Mesenteric fat pad (tissue), 1 donor: ENCODE results near the gene HDAC3. TPM values are rescaled to one million over a fixed set of nuclear protein-coding genes. Genes with fewer than 3 reads are reported as not detected.

ENCODE experiments used
- DNase-seq: peaks from one replicate; pipeline ENCODE4 v3.0.0-alpha.2; 2020; ENCODE audit warnings: low spot score
- total RNA-seq: library from RNA; stranded (reverse); fragmentation: NEBNext Ultra II Directional; extraction: Animal tissue kit (Norgen Biotek cat#: 25700); gene quantifications from one replicate; pipeline ENCODE4 v1.2.1, GENCODE V29; 2021
- donor health status: DM: yes; HTN: yes; CAD: no.

The HDAC3 gene
- total RNA-seq, 1 donor from 2014 or later = 39.3 TPM

- DNase-seq = no peak
Observed at GRCh38 chr5:141605523-141606277, 30.9 kb downstream of the HDAC3 start.

- no peak for DNase-seq
Observed at GRCh38 chr5:141603923-141604717, 32.5 kb downstream of the HDAC3 start.

GRCh38 chr5:141602606-141603005, 34.0 kb downstream of the HDAC3 start:
- DNase-seq = no peak

- DNase-seq = no peak
Observed at GRCh38 chr5:141598391-141599345, 38.0 kb downstream of the HDAC3 start.

- no peak for DNase-seq
Observed at GRCh38 chr5:141597814-141598213, 38.8 kb downstream of the HDAC3 start.

GRCh38 chr5:141597394-141597793, 39.3 kb downstream of the HDAC3 start:
- DNase-seq = no peak

GRCh38 chr5:141596867-141597266, 39.8 kb downstream of the HDAC3 start:
- no peak for DNase-seq

GRCh38 chr5:141590127-141590526, 46.5 kb downstream of the HDAC3 start:
- DNase-seq = no peak

GRCh38 chr5:141586246-141586645, 50.4 kb downstream of the HDAC3 start:
- no peak for DNase-seq

GRCh38 chr5:141585594-141585993, 51.1 kb downstream of the HDAC3 start:
- no peak for DNase-seq

GRCh38 chr5:141574122-141574510, 62.5 kb downstream of the HDAC3 start:
- DNase-seq = no peak

- DNase-seq = no peak
Observed at GRCh38 chr5:141573489-141574121, 63.0 kb downstream of the HDAC3 start.

Other genes with a start within 250 kb of the HDAC3 start
- 3.2 TPM for gene PCDHGB4, start 249.2 kb downstream of the HDAC3 start, total RNA-seq
- 0.87 TPM for gene PCDHGA8, start 244.2 kb downstream of the HDAC3 start, total RNA-seq
- 5.9 TPM for gene PCDHGB5, start 238.9 kb downstream of the HDAC3 start, total RNA-seq
- 3.9 TPM for gene PCDHGA9, start 234.1 kb downstream of the HDAC3 start, total RNA-seq
- 5.3 TPM for gene PCDHGB6, start 228.8 kb downstream of the HDAC3 start, total RNA-seq
- 4.2 TPM for gene PCDHGA10, start 223.9 kb downstream of the HDAC3 start, total RNA-seq
- 8.1 TPM for gene PCDHGB7, start 219.2 kb downstream of the HDAC3 start, total RNA-seq
- gene PCDHGA11, start 215.8 kb downstream of the HDAC3 start, total RNA-seq = 3.1 TPM
- 4.6 TPM for gene PCDHGA12, start 206.3 kb downstream of the HDAC3 start, total RNA-seq
- gene PCDHGC3, start 160.9 kb downstream of the HDAC3 start, total RNA-seq = 46.8 TPM
- gene PCDHGC4, start 151.8 kb downstream of the HDAC3 start, total RNA-seq = 1.7 TPM
- gene PCDHGC5, start 147.8 kb downstream of the HDAC3 start, total RNA-seq = 1.1 TPM
- gene DIAPH1, start 17.8 kb downstream of the HDAC3 start, total RNA-seq = 49.5 TPM
- gene RELL2, start 148 bp upstream of the HDAC3 start, total RNA-seq = 1.5 TPM
- 11.5 TPM for gene FCHSD1, start 14.6 kb upstream of the HDAC3 start, total RNA-seq
- 24.2 TPM for gene ARAP3, start 45.4 kb upstream of the HDAC3 start, total RNA-seq
- 43.8 TPM for gene PCDH1, start 241.6 kb upstream of the HDAC3 start, total RNA-seq